Stimulated activated CD8-positive, alpha-beta memory T cell treated with anti-CD3 and anti-CD28 coated beads, Interleukin-12 subunit alpha, Interleukin-12 subunit beta, amount 100 ng/mL, for 4 hours (primary cell): ENCODE data around the gene ITGAD.
A peak's percentile ranks its signal among the peaks of the same experiment; 100 is the strongest.
"Not testable (repeated sequence)": the region's sequence is repeated elsewhere in the genome, so short reads cannot be mapped to it uniquely, and the experiment has no call there.

Experiments used
- DNase-seq: peaks from one replicate; pipeline ENCODE4 v3.0.0-alpha.2; 2020; ENCODE audit warnings: low read depth

ITGAD gene

GRCh38 chr16:31403590-31404352 is 10.6 kb downstream of the ITGAD start:
- DNase-seq: no peak

- DNase-seq: no peak
Observed at GRCh38 chr16:31404353-31405064, 11.4 kb downstream of the ITGAD start.

- no peak for DNase-seq
Observed at GRCh38 chr16:31407406-31407805, 14.3 kb downstream of the ITGAD start.

- DNase-seq: no peak
Observed at GRCh38 chr16:31409433-31409832, 16.3 kb downstream of the ITGAD start.

- DNase-seq: no peak
Observed at GRCh38 chr16:31410082-31410481, 16.9 kb downstream of the ITGAD start.

- no peak for DNase-seq
Observed at GRCh38 chr16:31411024-31411844, 18.1 kb downstream of the ITGAD start.

GRCh38 chr16:31412750-31413149 is 19.6 kb downstream of the ITGAD start:
- no peak for DNase-seq

DNA sequence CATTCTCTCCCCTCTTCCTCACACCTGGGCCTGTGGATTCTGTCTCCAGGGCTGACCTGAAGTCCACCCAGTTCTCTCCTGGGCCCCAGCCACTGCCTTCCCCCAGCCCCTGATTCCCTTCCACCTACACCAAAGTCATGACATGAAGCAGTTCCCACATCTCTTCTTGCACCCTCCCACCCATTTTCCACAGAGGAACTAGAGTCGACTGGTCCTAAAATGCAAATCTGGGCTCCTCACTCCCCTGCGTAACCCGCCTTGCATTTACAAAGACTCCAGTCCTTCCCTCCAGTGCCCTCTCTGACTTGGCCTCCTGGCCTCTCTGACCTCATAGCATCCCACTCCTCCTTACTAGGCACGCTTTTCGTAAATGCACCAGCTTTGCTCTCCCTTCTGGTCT is 20.2 kb downstream of the ITGAD start:
- no peak for DNase-seq

GRCh38 chr16:31413943-31414342 is 20.8 kb downstream of the ITGAD start:
- no peak for DNase-seq

- no peak for DNase-seq
Observed at GRCh38 chr16:31414706-31415105, 21.6 kb downstream of the ITGAD start.

DNA sequence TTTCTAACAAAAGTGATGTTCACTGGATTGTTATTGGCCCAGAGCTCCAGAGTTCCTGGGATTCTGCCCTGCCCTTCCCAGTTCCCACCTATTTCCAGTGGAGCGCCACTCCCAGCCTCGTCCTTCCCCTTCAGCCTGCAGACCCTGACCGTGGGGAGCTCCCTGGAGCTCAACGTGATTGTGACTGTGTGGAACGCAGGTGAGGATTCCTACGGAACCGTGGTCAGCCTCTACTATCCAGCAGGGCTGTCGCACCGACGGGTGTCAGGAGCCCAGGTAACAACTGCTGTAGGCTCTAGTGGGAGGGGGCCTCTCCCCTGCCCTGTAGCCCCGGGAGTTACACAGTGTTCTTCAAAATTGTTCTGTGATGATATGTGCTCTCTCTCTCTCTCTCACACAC is 23.2 kb downstream of the ITGAD start:
- no peak for DNase-seq

GRCh38 chr16:31417036-31417435 is 23.9 kb downstream of the ITGAD start:
- not testable (repeated sequence) for DNase-seq

GRCh38 chr16:31417916-31418315 is 24.8 kb downstream of the ITGAD start:
- DNase-seq: no peak

DNA sequence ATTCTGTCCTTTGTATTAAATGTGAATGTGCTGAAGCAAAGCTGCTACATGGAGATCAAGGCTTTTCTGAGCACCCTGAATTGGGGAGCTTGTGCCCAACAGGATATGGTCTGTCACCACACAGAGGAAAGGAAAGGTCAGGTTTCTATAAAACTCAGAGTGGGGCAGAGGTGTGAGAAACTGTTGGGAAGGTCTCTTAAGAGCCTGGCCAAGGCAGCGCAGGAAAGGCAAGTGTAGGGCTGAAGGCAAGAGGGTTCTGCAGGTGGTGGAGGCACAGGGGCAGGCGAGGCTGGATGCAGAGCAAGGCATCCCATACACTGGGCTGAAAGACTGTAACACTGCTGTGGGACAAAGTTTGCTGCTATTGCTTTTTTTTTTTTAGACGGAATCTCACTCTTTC is 26.9 kb downstream of the ITGAD start:
- DNase-seq: no peak

DNA sequence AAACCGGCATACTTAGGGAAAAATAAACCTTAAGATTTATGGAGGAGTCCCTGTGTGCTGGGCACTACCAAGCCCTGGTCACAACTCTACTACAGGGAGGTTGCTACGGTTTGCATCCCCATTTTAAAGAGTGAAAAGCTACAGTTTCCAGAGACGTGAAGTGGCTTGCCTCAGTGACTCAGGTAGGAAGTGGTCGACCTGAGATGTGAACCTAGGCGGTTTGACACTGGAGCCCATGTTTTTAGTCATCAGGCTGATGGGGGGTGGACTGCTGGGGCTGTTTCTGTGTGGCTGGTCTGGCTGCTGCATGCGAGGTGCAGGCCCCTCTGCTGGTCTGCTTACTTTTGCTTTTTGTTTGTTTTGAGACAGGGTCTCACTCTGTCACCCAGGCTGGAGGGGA is 28.5 kb downstream of the ITGAD start:
- DNase-seq: peak; percentile 51

GRCh38 chr16:31423241-31423640 is 30.1 kb downstream of the ITGAD start:
- DNase-seq: no peak

- DNase-seq: no peak
Observed at GRCh38 chr16:31423801-31424200, 30.7 kb downstream of the ITGAD start.

- DNase-seq: peak; percentile 75
Observed at GRCh38 chr16:31427441-31428278, 34.5 kb downstream of the ITGAD start.

DNA sequence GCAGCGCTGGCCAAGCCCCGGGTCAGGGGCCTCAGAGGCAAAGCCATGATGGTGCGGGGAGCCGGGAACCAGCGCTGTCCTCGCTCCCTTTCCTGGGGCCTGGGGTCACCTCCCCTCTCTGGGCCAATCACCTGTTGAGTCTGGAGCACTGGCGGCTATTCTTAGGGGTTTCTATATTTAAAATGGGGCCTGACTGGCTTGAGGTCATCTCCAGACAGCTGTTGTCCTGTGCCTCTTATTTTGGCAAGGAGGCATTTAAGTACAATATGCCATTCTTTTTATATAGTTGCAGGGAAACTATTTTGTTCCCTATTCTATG is 35.1 kb downstream of the ITGAD start, which contains the start of gene COX6A2:
TSS of gene COX6A2 (minus strand) at position 82 of the 319 bp plus-strand sequence. CDS start at position 47, 35 bp downstream.
- no peak for DNase-seq

DNA sequence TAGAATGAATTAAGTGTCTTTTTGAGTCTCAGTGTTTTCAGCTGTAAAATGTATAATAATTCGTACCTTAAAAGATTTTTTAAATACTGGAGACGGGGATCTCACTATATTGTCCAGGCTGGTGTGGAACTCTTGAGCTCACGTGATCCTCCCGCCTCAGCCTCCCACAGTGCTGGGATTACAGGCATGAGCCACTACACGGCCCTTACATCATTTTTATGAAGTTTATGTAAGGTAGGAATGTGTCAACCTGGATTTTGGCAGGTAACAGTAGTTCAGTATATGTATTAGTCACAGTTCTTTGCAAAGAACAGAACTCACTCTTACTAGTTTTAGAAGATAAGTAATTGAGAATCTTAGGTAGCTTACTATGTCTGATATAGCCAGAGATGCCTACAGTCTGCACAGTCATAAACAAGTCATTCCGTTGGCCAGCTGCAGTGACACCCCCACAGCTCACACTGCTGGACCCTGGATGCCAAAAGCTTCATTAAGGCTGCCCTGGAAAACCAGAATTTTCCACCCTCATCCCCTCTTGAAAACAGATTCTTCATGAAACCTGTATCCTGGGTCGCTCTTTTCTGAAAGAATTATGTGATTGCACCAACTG is 35.6 kb downstream of the ITGAD start:
- DNase-seq: no peak

- no peak for DNase-seq
Observed at GRCh38 chr16:31429314-31429713, 36.2 kb downstream of the ITGAD start.
